Endothelial cell of umbilical vein (primary cell): ENCODE measurements around the gene PID1. TPM values are rescaled to one million over a fixed set of nuclear protein-coding genes. Genes with fewer than 3 reads are reported as not detected.

ENCODE experiments used
- BruUV-seq: library from RNA; stranded (reverse); fragments of 400-500 nt; replicated peaks from 2 replicates; lab custom pipeline; 2021; lab: Mats Ljungman, UMichigan
- CTCF ChIA-PET: fragments of 300-600, 350-600 bp; sonication (Branson Sonifier 250); formaldehyde crosslinking; loops from one replicate; lab custom pipeline; 2021; ENCODE audit warnings: antibody characterized with exemption, inconsistent platforms; lab: Charles Lee
- POLR2A ChIA-PET: fragments of 300-600, 350-600 bp; sonication (Branson Sonifier 250); formaldehyde crosslinking; loops from one replicate; lab custom pipeline; 2021; ENCODE audit warnings: antibody characterized with exemption, inconsistent platforms; lab: Charles Lee
- DNase-seq: peaks from one replicate; pipeline ENCODE4 v3.0.0-alpha.2; 2011; ENCODE audit warnings: low read depth, low spot score
- FAIRE-seq: peaks from 2 replicates; lab custom pipeline; 2011; peaks lifted over from hg19 to GRCh38; lab: Jason Lieb, UNC
- H2AFZ ChIP-seq: 2 replicates; pipeline ENCODE4 v1.6.0; 2012; ENCODE audit warnings: low read depth, low read length, control low read depth, inconsistent platforms
- H3K27ac ChIP-seq: 2 replicates; pipeline ENCODE4 v1.5.1; 2011; ENCODE audit warnings: low read depth, mild to moderate bottlenecking, control low read depth, low read length, moderate library complexity; ENCODE audit not compliant: insufficient read depth
- H3K27me3 ChIP-seq, 2 experiments: 2 replicates each; pipeline versions ENCODE4 v1.6.0 to v1.6.1; 2011; ENCODE audit warnings: low read length in 2 of 2, mixed read lengths in 1 of 2; ENCODE audit not compliant: control insufficient read depth in 2 of 2, insufficient read depth in 2 of 2
- H3K36me3 ChIP-seq, 2 experiments: 2 replicates in 1 of 2; 3 replicates in 1 of 2; pipeline ENCODE4 v1.5.1; 2011; ENCODE audit warnings: low read length in 2 of 2, mild to moderate bottlenecking in 1 of 2, moderate library complexity in 1 of 2; ENCODE audit not compliant: control insufficient read depth in 2 of 2, insufficient read depth in 2 of 2; ENCODE audit errors: extremely low read depth in 1 of 2
- H3K4me1 ChIP-seq: 3 replicates; pipeline ENCODE4 v1.5.1; 2011; ENCODE audit warnings: mild to moderate bottlenecking, low read length; ENCODE audit not compliant: control insufficient read depth, insufficient read depth; ENCODE audit errors: extremely low read depth
- H3K4me2 ChIP-seq: 2 replicates; pipeline ENCODE4 v1.6.1; 2011; ENCODE audit warnings: low read length, control low read depth, mixed read lengths; ENCODE audit not compliant: insufficient read depth
- H3K4me3 ChIP-seq, 3 experiments: fragments of 200-600 bp in 1 of 3; sonication (generic), shearing (Covaris generic) in 1 of 3; replicated peaks in 1 of 3; 2 replicates each; pipeline ENCODE4 v1.5.1; 2011 to 2016; ENCODE audit warnings: control low read depth in 3 of 3, low read length in 3 of 3, mild to moderate bottlenecking in 2 of 3, inconsistent platforms in 1 of 3, low read depth in 1 of 3, moderate library complexity in 1 of 3; ENCODE audit not compliant: insufficient read depth in 1 of 3
- H3K79me2 ChIP-seq: 2 replicates; pipeline ENCODE4 v1.6.0; 2012; ENCODE audit warnings: low read length, inconsistent platforms; ENCODE audit not compliant: control insufficient read depth, insufficient read depth
- H3K9ac ChIP-seq: replicated peaks from 2 replicates; pipeline ENCODE3; 2011; ENCODE audit warnings: low read length, control low read depth; ENCODE audit not compliant: insufficient read depth; ENCODE audit errors: extremely low read depth
- H3K9me1 ChIP-seq: replicated peaks from 3 replicates; pipeline ENCODE4 v1.6.0; 2011; ENCODE audit warnings: mild to moderate bottlenecking, low read length; ENCODE audit not compliant: control insufficient read depth, insufficient read depth; ENCODE audit errors: extremely low read depth
- H3K9me3 ChIP-seq: replicated peaks from 2 replicates; pipeline ENCODE4 v1.5.1; 2012; ENCODE audit warnings: low read length, inconsistent platforms; ENCODE audit not compliant: control insufficient read depth, insufficient read depth
- H4K20me1 ChIP-seq: replicated peaks from 2 replicates; pipeline ENCODE3; 2011; ENCODE audit warnings: mild to moderate bottlenecking, low read length; ENCODE audit not compliant: control insufficient read depth, insufficient read depth; ENCODE audit errors: extremely low read depth
- EZH2 ChIP-seq: IDR thresholded peaks from 2 replicates; pipeline ENCODE4 v1.6.1; 2012; ENCODE audit warnings: borderline replicate concordance, low read depth, mild to moderate bottlenecking, moderate library complexity, low read length, inconsistent platforms; ENCODE audit not compliant: severe bottlenecking
- FOS ChIP-seq: IDR thresholded peaks from 2 replicates; pipeline ENCODE4 v1.6.1; 2011; ENCODE audit warnings: mild to moderate bottlenecking, low read length, moderate library complexity, borderline replicate concordance; ENCODE audit not compliant: insufficient read depth
- GATA2 ChIP-seq: IDR thresholded peaks from 2 replicates; pipeline ENCODE4 v1.7.0; 2011; ENCODE audit warnings: low read depth, mild to moderate bottlenecking, moderate library complexity, mixed read lengths, low read length; ENCODE audit not compliant: insufficient read length, insufficient read depth
- JUN ChIP-seq: IDR thresholded peaks from 2 replicates; pipeline ENCODE4 v1.6.1; 2011; ENCODE audit warnings: borderline replicate concordance, low read depth; ENCODE audit not compliant: insufficient read length, insufficient read depth
- MYC ChIP-seq: IDR thresholded peaks from one replicate; pipeline ENCODE4 v1.6.1; 2011; ENCODE audit warnings: mild to moderate bottlenecking, low read depth, low read length
- POLR2A ChIP-seq: IDR thresholded peaks from 2 replicates; pipeline ENCODE4 v1.6.1; 2012; ENCODE audit warnings: low read depth, mild to moderate bottlenecking, control low read depth, low read length
- POLR2AphosphoS5 ChIP-seq: IDR thresholded peaks from 2 replicates; pipeline ENCODE4 v1.6.1; 2012; ENCODE audit warnings: low read depth, mild to moderate bottlenecking, control low read depth, low read length, moderate library complexity; ENCODE audit not compliant: insufficient read depth
- dilution Hi-C: fragments of 300-500 bp; cut with MboI; formaldehyde crosslinking; loops from one replicate; pipeline ENCODE4 v1.15.0; 2019; ENCODE audit warnings: low sequenced_read_pairs; ENCODE audit not compliant: extremely low pct_ligation_motif_present
- intact Hi-C: fragments of 100-400 bp; cut with micrococcal nuclease; formaldehyde crosslinking; loops from one replicate; pipeline ENCODE4 v1.10.0; 2022
- polyA plus RNA-seq, 4 experiments: library from polyadenylated mRNA; depleted of rRNA in 3 of 4; stranded (reverse) in 3 of 4; unstranded in 1 of 4; fragments of >200 nt; gene quantifications; 2 replicates each; pipeline versions ENCODE4 v1.2.1 to v1.2.3, GENCODE V29; 2011 to 2012; ENCODE audit warnings: missing spikeins in 1 of 4
- total RNA-seq: library from RNA; stranded (reverse); gene quantifications from 2 replicates; pipeline ENCODE4 v1.2.3, GENCODE V29; 2021
- TF ChIP-seq, protein P1 (sequence below): IDR thresholded peaks from 2 replicates; pipeline ENCODE4 v1.6.1; 2011; ENCODE audit not compliant: insufficient read depth, insufficient read length
- TF ChIP-seq, protein P2 (sequence below), 2 donors: IDR thresholded peaks; 1 replicate in 1 of 2; 2 replicates in 1 of 2; pipeline ENCODE4 v1.5.1; 2011; ENCODE audit warnings: low read length in 2 of 2, mild to moderate bottlenecking in 2 of 2, moderate library complexity in 2 of 2, control low read depth in 1 of 2, inconsistent platforms in 1 of 2, low read depth in 1 of 2; ENCODE audit not compliant: insufficient read depth in 1 of 2; ENCODE audit errors: extremely low read depth in 1 of 2

The PID1 gene
- total and polyA plus RNA-seq, 2 donors (not counting 3 experiments of a cell fraction or from before 2014, with no cell fraction given), result not detected

DNA sequence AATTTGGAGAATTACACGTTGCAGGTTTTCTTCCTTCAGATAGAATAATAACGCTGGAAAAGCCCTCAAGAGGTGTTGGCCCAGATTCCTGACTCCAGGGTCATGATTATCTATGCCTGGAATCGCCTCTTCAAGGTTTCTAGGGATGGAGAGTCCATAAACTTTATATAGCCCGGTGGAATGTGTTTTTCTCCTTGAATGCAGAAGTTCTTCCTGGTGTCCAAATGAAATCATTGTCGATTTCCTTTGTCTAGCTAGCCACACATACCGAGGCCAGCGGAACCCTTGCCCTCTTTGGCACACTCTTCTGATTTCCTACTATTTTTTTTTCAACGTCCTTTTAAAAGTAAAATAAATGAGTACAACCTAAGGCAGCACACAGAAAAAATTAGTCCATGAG is 117.8 kb downstream of the PID1 start:
- no peak overlapping the region for H3K4me3 ChIP-seq
- H3K4me1 ChIP-seq, result no peaks in the 10 kb centered on the region
- no peaks in the 10 kb centered on the region for H3K36me3 ChIP-seq
- intact Hi-C loops, result no loop called here
- H4K20me1 ChIP-seq, result no peaks in the 10 kb centered on the region
- no peak overlapping the region for H3K9ac ChIP-seq
- FAIRE-seq, result no peak
- H3K9me1 ChIP-seq, result no peaks in the 10 kb centered on the region
- TF ChIP-seq EZH2 (no peak), FOS (no peak), MYC (no peak), POLR2A (no peak), POLR2AphosphoS5 (no peak), JUN (no peak), GATA2 (no peak)
- TF ChIP-seq, protein P1, sequence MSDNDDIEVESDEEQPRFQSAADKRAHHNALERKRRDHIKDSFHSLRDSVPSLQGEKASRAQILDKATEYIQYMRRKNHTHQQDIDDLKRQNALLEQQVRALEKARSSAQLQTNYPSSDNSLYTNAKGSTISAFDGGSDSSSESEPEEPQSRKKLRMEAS, result no peak
- TF ChIP-seq, protein P2, sequence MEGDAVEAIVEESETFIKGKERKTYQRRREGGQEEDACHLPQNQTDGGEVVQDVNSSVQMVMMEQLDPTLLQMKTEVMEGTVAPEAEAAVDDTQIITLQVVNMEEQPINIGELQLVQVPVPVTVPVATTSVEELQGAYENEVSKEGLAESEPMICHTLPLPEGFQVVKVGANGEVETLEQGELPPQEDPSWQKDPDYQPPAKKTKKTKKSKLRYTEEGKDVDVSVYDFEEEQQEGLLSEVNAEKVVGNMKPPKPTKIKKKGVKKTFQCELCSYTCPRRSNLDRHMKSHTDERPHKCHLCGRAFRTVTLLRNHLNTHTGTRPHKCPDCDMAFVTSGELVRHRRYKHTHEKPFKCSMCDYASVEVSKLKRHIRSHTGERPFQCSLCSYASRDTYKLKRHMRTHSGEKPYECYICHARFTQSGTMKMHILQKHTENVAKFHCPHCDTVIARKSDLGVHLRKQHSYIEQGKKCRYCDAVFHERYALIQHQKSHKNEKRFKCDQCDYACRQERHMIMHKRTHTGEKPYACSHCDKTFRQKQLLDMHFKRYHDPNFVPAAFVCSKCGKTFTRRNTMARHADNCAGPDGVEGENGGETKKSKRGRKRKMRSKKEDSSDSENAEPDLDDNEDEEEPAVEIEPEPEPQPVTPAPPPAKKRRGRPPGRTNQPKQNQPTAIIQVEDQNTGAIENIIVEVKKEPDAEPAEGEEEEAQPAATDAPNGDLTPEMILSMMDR (IDR thresholded peaks at IDR 0.05; ENCODE audit: extremely low read depth in 1 of 2, insufficient read depth in 1 of 2, low read depth in 1 of 2, low read length in 2 of 2), result no peak
- CTCF ChIA-PET, result no interaction called here
- no TSS peak for BruUV-seq
- no peaks in the 10 kb centered on the region for H3K27me3 ChIP-seq
- H3K4me2 ChIP-seq, result no peak overlapping the region
- no peaks in the 10 kb centered on the region for H3K79me2 ChIP-seq
- dilution Hi-C loops, result no loop called here
- no peak overlapping the region for H3K27ac ChIP-seq
- H2AFZ ChIP-seq, result no peak overlapping the region
- DNase-seq, result no peak
- H3K9me3 ChIP-seq, result peaks cover 2% of the 10 kb centered on the region
- POLR2A ChIA-PET, result no interaction called here
